SK-N-SH treated with all-trans-retinoic acid at 6 μM for 48 hours (cell line): Measurements from ENCODE around the gene A1CF.
A peak's percentile ranks its signal among the peaks of the same experiment; 100 is the strongest.

Experiments used
- ATAC-seq: fragments of 200-7000 bp; cut with Tn5 transposase; 3 replicates; pipeline ENCODE4 v1.9.1; 2020; ENCODE audit warnings: mild to moderate bottlenecking, moderate library complexity
- BACH2 ChIP-seq: fragments of 250-450 bp; sonication (Bioruptor Pico); IDR thresholded peaks from 2 replicates; pipeline ENCODE4 v1.9.0; 2021; ENCODE audit warnings: mild to moderate bottlenecking, borderline replicate concordance
- CSDC2 ChIP-seq: fragments of 250-450 bp; sonication (Bioruptor Pico); IDR thresholded peaks from 2 replicates; pipeline ENCODE4 v1.5.0; 2020; ENCODE audit warnings: mild to moderate bottlenecking, moderate library complexity
- ISL1 ChIP-seq: fragments of 250-450 bp; sonication (Bioruptor Pico); IDR thresholded peaks from 2 replicates; pipeline ENCODE4 v2.1.2; 2022; ENCODE audit warnings: mild to moderate bottlenecking, moderate library complexity
- OSR1 ChIP-seq: fragments of 250-450 bp; sonication (Bioruptor Pico); IDR thresholded peaks from 2 replicates; pipeline ENCODE4 v1.8.0; 2022; ENCODE audit warnings: moderate library complexity, mild to moderate bottlenecking, inconsistent platforms
- RARB ChIP-seq: fragments of 250-450 bp; sonication (Bioruptor Pico); IDR thresholded peaks from 2 replicates; pipeline ENCODE4 v1.8.0; 2021; ENCODE audit warnings: mild to moderate bottlenecking, moderate library complexity
- SNAI2 ChIP-seq: fragments of 250-450 bp; sonication (Bioruptor Pico); IDR thresholded peaks from 2 replicates; pipeline ENCODE4 v1.5.0; 2020; ENCODE audit warnings: mild to moderate bottlenecking, moderate library complexity
- TCF4 ChIP-seq: fragments of 250-450 bp; sonication (Bioruptor Pico); IDR thresholded peaks from 2 replicates; pipeline ENCODE4 v1.8.0; 2021; ENCODE audit warnings: mild to moderate bottlenecking, moderate library complexity, borderline replicate concordance
- TSHZ2 ChIP-seq: fragments of 250-450 bp; sonication (Bioruptor Pico); IDR thresholded peaks from 2 replicates; pipeline ENCODE4 v1.5.0; 2020; ENCODE audit warnings: mild to moderate bottlenecking, moderate library complexity
- ZC3H10 ChIP-seq: fragments of 250-450 bp; sonication (Bioruptor Pico); IDR thresholded peaks from 2 replicates; pipeline ENCODE4 v1.5.1; 2021; ENCODE audit warnings: mild to moderate bottlenecking, moderate library complexity
- ZFP30 ChIP-seq: fragments of 450-650 bp; formaldehyde crosslinking; IDR thresholded peaks from 2 replicates; pipeline ENCODE4 v1.5.0; 2022; ENCODE audit warnings: mild to moderate bottlenecking, moderate library complexity
- ZNF565 ChIP-seq: fragments of 450-650 bp; formaldehyde crosslinking; conservative IDR thresholded peaks from 2 replicates; pipeline ENCODE4 v1.5.0; 2020; ENCODE audit warnings: low read depth, mild to moderate bottlenecking, moderate library complexity
- ZNF70 ChIP-seq: fragments of 450-650 bp; formaldehyde crosslinking; IDR thresholded peaks from 2 replicates; pipeline ENCODE4 v1.5.0; 2020; ENCODE audit warnings: mild to moderate bottlenecking, moderate library complexity
- ZNF8 ChIP-seq: fragments of 450-650 bp; formaldehyde crosslinking; IDR thresholded peaks from 2 replicates; pipeline ENCODE4 v1.5.0; 2020; ENCODE audit warnings: mild to moderate bottlenecking, moderate library complexity
- TF ChIP-seq, protein P1 (sequence below): fragments of 250-450 bp; sonication (Bioruptor Pico); IDR thresholded peaks from 2 replicates; pipeline ENCODE4 v1.8.0; 2021; ENCODE audit warnings: low read depth, mild to moderate bottlenecking, moderate library complexity, borderline replicate concordance
- TF ChIP-seq, protein P2 (sequence below): fragments of 250-450 bp; sonication (Bioruptor Pico); IDR thresholded peaks from 2 replicates; pipeline ENCODE4 v1.5.1; 2020; ENCODE audit warnings: low read depth, mild to moderate bottlenecking, moderate library complexity

Gene A1CF

DNA sequence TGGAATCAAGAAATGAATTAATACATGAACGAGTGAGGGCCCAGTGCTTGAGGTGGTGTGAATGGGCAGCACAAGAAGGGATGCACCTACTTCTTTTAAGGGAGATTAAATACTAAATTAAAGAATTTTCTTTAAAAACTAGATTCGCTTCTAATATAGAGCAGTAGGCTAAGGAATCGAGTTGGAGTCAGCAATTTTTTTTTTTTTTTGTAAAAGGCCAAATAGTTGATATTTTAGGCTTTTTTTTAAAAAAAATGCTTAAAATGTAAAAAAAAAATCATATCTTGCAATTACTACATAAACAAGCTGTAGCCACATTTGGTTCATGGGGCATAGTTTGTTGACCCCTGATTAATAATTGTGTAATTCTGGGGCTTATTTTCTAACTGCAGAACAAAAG, 31.9 kb downstream of the A1CF start (continued):
- TF ChIP-seq TSHZ2 (CRISPR knock-in tag) = no peak
- TF ChIP-seq, all 23 proteins: peak for 0

- ATAC-seq = no peak
- no peak for TF ChIP-seq TCF4
- TF ChIP-seq, protein P1, sequence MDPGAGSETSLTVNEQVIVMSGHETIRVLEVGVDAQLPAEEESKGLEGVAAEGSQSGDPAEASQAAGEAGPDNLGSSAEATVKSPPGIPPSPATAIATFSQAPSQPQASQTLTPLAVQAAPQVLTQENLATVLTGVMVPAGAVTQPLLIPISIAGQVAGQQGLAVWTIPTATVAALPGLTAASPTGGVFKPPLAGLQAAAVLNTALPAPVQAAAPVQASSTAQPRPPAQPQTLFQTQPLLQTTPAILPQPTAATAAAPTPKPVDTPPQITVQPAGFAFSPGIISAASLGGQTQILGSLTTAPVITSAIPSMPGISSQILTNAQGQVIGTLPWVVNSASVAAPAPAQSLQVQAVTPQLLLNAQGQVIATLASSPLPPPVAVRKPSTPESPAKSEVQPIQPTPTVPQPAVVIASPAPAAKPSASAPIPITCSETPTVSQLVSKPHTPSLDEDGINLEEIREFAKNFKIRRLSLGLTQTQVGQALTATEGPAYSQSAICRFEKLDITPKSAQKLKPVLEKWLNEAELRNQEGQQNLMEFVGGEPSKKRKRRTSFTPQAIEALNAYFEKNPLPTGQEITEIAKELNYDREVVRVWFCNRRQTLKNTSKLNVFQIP (CRISPR knock-in tag) = no peak
- no peak for TF ChIP-seq RARB (CRISPR knock-in tag)
- TF ChIP-seq ZNF565 (CRISPR knock-in tag) = no peak
- TF ChIP-seq CSDC2 (CRISPR knock-in tag) = no peak
- TF ChIP-seq OSR1 = no peak
- TF ChIP-seq ZFP30 (CRISPR knock-in tag) = no peak
- TF ChIP-seq ZNF8 (CRISPR knock-in tag) = no peak
- no peak for TF ChIP-seq ZC3H10 (CRISPR knock-in tag)
- no peak for TF ChIP-seq TSHZ2 (CRISPR knock-in tag)
- TF ChIP-seq ISL1 (CRISPR knock-in tag) = no peak
These were observed 33.3 kb downstream of the A1CF start for GRCh38 chr10:50851884-50852671.

DNA sequence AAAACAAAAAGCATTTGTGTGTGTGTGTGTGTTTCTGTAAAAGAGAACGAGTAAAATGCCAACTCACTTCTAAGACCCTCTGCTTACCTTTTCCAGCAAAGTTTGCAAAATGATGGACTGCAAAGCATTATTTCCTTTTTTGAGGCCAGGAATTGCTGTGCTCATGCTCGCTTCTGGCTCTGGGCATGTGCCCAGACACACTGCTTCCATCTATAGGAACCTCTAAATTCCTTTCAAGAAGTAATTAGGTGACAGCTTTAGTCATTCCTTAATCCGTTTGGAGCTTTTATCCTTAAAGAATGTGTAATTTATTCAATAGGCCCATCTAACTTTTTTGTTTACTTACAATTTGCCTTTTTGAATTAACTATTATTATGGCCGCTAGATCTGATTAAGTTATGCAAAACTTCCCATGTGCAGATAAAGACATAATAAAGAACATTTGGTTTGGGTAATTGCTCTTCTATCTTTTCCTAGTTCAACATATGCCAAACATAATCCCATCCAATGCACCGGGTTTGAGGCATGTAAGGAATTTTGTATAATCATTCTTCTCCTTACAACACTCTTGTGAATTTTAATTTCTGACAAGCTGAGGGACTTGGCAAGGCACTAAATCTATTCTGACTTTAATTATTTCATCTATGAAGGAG, 34.7 kb downstream of the A1CF start:
- ATAC-seq = peak; percentile 40; the same call in 1 of the 3 replicates
- no peak for TF ChIP-seq ZNF70 (CRISPR knock-in tag)
- no peak for TF ChIP-seq BACH2 (CRISPR knock-in tag)
- TF ChIP-seq, protein P2, sequence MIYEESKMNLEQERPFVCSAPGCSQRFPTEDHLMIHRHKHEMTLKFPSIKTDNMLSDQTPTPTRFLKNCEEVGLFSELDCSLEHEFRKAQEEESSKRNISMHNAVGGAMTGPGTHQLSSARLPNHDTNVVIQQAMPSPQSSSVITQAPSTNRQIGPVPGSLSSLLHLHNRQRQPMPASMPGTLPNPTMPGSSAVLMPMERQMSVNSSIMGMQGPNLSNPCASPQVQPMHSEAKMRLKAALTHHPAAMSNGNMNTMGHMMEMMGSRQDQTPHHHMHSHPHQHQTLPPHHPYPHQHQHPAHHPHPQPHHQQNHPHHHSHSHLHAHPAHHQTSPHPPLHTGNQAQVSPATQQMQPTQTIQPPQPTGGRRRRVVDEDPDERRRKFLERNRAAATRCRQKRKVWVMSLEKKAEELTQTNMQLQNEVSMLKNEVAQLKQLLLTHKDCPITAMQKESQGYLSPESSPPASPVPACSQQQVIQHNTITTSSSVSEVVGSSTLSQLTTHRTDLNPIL = no peak
- TF ChIP-seq, protein P1 (CRISPR knock-in tag) = no peak
- no peak for TF ChIP-seq ZFP30 (CRISPR knock-in tag)

GRCh38 chr10:50846753-50847152, 38.7 kb downstream of the A1CF start:
- 0 out of 2 replicates have a peak, but pooled peaks have one; percentile 9 for TF ChIP-seq ISL1 (CRISPR knock-in tag)
- no peak for TF ChIP-seq SNAI2 (CRISPR knock-in tag)
- peak; percentile 64 for ATAC-seq
